Pulmonary artery endothelial cell (primary cell): Measurements from ENCODE around the gene COL24A1. TPM values are rescaled to one million over a fixed set of nuclear protein-coding genes. Genes with fewer than 3 reads are reported as not detected.
"Not testable (repeated sequence)": the region's sequence is repeated elsewhere in the genome, so short reads cannot be mapped to it uniquely, and the experiment has no call there.

ENCODE experiments used
- DNase-seq: peaks from one replicate; pipeline ENCODE4 v3.0.0-alpha.2; 2011; ENCODE audit warnings: low read depth, low spot score
- total RNA-seq: library from RNA; depleted of rRNA; stranded (reverse); fragments of >200 nt; gene quantifications from 2 replicates; pipeline ENCODE4 v1.2.3, GENCODE V29; 2014

The COL24A1 gene
- total RNA-seq, 1 donor from 2014 or later: 0.07 TPM

DNA sequence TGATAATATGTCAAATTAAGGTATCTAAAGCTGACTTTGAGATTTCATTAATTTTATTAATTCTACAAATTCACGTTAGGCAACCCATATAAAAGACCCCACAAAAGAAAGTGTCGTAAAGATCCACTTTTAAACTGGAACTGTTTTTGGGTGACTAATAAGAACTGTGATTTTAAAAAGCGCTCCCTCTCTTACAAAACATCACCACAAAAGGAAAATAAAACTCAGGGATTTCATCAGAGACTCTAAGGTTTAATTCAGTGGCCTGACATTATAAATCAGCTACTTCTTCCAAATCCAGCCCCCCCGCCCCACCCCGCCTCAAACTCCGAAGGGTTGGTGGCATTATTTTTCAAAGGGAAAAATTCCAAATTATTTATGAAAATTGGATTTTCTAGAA, 2.7 kb downstream of the COL24A1 start:
- no peak for DNase-seq

DNA sequence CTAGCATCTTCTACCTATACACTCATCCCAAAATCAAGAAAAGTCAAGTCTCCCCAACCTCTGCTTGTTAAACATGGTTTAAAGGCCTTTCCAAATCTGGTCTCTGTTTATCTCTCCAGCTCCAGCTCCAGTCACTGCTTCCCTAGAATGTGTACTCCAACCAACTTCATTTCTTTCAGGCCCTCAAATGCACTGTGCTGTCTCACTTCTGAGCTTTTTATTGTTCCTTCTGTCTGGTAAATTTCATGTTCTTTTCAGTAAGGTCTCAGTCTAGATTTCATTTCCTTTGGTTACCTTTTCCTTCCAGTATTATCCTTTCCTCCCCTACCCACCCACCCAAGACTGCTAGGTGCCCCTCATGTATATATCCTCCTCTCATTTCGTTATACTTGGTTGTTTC, 3.7 kb downstream of the COL24A1 start:
- DNase-seq: no peak

DNA sequence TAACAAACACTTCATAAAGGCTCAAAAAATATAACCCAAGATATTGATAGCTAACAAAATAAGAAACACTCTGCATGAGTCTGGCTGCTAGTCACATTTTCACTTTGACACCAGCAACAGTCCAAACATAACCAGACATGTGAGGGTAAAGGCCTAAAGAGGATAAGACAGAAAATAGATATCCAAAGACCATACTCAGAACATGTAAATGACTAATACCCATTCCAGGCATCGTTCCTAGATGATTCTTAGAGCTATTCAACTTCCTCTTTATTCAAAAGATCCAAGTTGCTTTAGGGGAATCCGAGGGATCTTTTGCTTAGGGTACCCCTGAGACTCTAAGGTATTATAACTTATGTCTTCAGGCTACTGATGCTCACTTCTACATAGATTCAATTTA, 5.1 kb downstream of the COL24A1 start:
- no peak for DNase-seq

DNA sequence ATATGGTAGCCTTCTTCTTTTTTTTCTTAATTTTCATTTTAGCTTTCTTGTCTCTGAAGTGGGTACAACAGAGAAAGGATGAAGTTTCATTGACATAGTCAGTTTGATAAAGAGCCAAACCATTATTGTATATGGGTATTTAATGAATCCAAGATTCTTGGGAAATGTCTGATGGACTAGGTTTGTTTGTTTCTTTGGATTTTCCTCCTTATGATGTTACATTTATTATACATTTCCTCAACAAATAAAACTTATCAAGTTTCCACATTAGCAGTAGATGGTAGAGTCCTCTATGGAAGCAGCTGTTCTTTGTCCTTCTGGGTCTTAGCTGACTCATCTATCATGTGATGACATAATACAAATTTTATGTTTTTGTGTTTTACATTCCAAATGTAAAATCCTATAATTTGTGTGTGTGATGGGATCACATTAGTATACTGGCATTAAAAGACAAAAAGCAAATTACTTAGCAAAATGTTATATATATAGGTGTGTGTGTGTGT, 6.0 kb downstream of the COL24A1 start:
- DNase-seq: no peak

DNA sequence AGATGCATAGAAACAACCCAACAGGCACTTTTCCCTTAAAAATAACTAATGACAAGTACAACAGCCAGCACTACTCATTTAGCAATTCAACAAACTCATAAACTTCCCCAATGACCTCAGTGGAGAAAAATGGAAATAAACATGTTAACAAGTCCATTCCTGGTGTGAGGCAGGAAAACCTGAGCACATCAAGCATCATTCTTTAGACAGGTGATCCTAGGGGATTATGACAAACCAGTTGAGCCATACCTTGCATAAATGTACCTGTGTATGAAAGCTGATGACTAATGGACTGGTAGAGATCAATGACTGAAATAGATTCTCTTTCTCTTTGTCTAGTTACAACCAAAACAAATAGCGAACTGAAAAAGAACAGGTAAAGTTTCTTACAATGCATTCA, 7.0 kb downstream of the COL24A1 start:
- DNase-seq: no peak

DNA sequence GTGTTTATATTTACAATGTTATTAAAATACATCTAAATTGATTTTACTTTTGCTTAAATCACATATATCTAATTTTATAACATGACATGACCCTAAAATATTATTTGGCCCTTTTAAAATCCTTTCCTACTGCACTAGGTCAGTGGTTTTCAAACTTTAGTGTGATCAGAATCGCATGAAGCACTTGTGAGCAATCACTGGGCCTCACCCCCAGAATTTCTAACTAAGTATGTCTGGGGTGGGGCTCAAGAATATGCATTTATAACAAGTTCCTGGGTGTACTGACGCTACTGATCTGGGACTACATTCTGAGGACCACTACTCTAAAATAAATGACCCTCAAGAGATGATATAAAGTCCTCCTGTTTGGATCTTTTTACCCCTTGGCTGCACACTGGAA, 8.8 kb downstream of the COL24A1 start:
- no peak for DNase-seq

DNA sequence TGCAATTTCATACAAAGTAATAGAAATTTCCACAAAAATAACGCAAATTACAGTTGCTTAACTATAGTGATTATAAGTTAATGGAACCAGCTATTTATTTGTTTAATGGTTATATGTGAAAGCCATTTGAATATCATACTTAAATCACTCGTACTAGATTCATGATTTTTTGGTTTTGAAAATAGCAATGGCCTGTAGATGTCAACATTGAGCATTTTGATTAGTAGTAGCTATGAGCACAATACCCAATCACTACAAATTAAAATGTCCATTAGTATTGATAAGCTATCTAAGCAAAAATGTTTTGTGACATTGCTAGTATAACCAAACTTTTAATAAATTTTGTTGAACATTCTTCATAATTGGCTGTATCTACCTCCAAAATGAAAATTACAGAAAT, 10.0 kb downstream of the COL24A1 start:
- no peak for DNase-seq

DNA sequence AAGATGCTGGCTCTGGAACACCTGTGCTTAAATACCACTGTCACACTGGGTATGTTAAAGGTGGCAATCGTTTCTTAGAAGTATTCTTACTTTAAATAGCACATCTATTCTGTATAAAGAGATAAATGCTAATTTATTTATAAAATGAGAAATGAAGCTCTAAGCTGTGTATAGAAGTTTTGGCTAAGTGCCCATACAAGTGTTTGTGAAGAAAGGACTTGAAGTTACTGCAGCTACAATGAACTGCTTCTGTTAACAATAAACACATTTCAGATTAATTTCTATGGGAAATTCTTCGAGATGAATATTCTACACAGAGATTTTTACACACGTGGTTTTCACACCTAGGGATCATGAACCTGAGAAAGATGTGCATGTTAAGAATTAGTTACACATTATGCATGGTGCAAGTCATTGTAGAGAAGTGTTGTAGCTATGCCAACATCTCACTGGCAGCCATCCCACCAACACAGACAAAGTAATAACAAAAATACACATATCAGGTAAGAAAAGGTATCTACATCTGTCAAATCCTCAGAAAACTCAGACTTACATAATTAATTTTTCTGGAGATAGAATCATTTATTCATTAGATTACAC, 16.2 kb downstream of the COL24A1 start:
- DNase-seq: no peak

DNA sequence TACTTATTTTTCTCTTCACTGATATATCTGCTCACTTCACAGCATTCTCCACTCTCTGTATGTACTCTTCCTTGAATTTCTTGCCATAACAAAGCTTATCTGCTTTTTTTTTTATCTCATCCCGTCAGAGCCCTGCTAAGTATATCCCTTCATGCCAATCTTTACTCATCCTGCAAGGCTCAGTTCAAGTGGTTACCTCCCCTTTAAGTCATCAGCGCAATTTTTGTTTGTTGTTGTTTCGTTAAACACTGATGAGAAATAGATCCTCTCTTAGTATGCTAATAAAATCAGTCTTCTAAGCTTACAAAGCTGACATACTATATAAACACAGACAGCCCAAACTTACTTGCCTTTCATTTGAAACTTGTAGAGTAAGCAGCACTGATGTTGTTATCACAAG, 17.8 kb downstream of the COL24A1 start:
- no peak for DNase-seq

DNA sequence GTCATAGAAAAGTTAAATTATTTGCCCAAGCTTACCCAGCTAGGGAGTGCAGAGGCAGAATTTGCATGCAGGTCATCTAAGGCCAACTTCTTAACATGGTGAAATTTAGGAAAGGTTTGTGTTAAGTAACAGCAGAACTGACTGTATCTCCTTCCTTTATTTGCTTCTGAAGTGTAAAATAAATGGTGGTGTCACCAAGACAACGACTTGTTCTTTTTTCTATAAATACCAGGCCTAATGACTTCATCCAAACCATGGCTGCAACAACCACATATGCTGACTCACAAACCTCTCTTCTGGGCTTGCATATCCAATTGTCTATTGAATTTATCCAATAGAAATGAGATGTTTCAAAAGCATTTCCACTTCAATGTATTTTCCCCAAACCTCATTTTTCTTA, 19.1 kb downstream of the COL24A1 start:
- no peak for DNase-seq

DNA sequence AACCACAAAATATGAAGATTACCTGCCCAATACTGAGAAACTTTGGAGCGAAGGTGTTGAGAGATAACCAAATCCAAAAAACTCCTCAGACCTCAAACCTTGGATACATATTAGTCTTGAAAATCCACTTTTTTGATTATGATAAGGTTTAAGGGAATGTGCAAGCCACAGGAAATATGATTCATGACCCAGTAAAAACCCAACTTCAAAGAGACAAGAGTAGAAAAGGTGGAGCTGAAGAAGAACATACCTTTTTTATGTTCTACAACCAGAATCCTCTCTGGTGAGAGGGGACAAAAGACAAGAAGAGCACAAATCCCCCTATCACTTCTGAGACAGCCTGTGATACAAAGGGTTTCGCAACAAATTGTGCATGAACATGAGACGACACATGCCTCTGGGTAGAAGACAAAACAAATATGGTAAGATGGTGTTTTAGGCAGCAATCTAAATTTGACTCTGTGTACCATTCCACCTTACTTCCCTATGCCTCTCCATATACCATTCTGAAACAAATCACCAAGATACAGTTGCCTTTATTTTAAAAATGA, 37.3 kb downstream of the COL24A1 start:
- DNase-seq: no peak

DNA sequence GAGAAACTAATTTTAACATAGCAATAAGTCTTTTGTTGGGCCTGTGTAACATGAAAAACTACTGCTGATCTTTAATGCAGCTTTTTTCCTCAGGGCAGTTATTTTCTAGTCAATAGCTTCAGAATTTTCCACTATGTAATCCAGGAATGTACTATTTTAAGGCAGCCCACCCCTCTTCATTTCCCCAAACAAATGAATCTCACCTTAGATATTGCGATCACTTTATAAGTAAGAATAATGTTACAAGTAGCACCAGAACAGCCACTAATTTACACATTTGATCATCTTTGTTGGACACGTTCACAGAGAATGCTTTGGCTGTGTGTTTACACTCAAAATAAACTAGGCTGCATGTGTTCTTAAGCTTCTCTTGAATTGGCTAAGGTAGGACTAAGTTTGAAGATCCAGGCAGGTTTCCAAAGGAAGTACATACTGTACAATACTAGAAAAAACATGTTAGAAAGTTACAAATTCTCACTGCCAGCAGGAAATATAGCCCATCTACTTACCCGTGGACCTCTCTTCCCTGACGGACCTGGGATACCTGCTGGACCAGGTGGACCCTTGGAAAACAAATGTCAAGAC, 41.7 kb downstream of the COL24A1 start:
- DNase-seq: no peak

DNA sequence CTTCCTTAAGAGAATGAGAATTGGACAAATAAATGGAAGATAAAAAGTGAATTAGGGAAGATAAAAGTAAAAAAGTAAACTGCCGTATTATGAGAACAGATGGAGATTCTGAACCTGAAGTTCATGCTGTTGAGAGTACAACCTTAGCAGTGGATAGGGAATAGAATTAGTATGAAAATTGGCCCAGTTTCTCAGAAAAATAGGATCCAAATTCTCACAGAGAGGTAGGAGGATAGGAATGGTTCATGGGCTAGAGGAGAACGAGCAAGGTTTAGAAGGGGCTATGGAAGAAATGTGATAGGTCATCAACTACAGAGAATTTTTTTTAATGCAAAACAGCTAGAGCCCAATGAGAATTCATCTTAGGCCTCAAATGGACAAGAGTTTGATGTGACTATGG, 42.3 kb downstream of the COL24A1 start:
- no peak for DNase-seq

DNA sequence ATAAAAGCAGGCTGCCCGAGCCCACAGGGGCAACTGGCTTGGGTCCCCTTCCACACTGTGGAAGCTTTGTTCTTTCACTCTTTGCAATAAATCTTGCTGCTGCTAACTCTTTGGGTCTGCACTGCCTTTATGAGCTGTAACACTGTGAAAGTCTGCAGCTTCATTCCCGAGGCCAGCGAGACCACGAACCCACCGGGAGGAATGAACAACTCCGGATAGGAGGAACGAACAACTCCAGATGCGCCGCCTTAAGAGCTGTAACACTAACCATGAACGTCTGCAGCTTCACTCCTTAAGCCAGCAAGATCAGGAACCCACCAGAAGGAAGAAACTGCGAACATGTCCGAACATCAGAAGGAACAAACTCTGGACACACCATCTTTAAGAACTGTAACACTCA, 45.0 kb downstream of the COL24A1 start:
- DNase-seq: not testable (repeated sequence)

DNA sequence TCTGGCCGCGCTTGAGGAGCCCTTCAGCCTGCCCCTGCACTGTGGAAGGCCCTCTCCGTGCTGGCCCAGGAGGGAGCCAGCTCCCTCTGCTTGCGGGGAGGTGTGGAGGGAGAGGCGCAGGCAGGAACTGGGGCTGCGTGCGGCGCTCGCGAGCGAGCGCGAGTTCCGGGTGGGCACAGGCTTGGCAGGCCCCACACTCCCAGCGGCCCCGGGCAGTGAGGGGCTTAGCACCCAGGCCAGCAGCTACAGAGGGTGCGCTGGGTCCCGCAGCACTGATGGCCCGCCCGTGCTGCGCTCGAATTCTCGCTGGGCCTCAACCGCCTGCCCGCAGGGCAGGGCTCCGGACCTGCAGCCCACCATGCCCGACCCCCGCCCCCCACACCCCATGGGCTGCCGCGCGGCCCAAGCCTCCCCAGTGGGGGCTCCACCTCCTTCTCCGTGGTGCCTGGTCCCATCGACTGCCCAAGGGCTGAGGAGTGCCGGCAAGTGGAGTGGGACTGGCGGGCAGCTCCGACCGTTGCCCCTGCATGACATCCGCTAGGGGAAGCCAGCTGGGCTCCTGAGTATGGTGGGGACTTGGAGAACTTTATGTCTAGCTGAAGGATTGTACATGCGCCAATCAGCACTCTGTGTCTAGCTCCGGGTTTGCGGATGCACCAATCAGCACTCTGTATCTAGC, 46.0 kb downstream of the COL24A1 start:
- DNase-seq: no peak

DNA sequence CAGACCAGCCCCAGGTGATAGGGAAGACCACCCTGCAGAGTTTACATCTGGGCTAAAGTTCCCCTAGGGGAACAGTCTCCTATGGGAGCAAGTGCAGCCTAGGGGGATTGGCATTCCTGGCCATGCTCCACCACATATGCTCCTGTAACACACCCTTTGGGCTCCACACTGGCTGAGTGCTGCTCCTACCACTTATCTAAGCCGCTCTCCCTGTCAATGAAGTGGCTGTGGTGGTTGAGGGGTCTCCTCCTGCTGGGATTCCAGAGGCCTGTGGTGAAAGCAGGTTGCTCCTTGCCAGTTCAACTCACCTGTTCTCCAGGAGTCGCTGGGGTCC, 51.1 kb downstream of the COL24A1 start:
- DNase-seq: no peak

DNA sequence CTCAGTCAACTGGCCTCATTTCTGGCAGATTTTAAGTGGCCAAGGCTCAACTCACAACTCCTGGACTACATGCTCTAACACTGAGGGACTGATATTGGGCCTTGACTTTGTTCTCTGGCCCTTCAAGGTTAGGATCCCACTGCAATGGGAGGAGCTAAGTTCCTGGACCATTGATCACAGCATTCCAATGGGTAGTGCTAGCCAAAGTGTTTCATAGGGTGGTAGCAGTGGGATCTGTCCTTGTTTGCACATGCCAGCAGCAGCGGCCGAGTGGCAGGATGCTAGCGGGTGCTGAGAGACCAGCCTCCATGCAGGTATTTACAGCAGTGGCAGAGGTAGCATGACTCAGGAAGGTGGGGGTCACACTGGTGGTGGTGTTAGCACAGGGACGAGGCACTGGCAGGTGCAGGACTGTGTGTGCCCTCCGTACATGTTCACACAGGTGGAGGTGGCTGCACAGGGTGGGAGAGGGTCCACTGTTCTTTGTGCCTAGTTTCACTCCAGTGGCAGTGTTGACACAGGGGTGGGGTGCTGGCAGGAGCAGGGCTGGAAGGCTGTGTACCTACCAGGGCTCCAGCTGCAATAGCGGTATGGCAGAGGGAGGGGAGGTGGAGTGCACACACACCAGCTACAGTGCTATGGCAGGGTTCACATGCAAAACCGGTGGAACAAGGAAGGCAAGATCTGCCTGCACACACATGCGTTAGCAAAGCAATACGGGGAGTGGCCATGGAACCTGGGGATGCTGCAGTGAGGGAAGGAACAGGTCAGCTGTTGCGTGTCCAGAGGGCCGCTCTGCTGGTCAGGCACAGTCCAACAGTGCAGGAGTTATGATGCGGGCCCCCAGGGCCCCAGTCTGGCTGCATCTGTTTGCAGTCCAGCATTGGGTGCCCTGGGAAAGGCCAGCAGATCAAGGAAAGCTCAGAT, 51.7 kb downstream of the COL24A1 start:
- DNase-seq: no peak

DNA sequence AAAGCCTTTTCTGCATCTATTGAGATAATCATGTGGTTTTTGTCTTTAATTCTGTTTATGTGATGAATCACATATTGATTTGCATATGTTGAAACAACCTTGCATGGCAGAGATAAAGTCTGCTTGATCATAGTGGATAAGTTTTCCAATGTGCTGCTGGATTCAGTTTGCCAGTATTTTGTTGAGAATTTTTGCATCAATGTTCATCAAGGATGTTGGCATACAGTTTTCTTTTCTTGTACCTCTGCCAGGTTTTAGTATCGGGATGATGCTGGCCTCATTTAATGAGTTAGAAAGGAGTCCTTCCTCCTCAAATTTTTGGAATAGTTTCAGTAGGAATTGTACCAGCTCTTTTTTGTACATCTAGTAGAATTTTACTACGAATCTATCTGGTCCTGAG, 55.0 kb downstream of the COL24A1 start:
- no peak for DNase-seq

DNA sequence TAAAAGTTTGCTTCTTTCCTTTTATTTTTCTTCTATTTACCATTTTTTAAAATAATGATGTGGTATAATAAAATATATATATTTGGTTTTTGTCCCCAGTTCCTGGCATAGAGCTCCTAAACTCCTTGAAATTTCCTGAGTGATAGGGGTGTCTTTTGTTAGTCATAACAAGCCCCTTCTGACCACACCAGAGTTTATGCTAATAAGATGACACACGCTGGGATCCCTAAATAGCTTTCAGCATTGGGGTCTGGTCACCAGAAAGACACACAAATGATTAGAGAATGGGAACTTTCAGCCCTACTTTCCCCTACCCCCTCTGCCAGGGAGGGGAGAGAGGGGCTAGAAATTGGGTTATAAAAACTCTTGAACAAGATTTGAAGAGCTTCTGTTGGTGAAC, 56.2 kb downstream of the COL24A1 start:
- DNase-seq: no peak

DNA sequence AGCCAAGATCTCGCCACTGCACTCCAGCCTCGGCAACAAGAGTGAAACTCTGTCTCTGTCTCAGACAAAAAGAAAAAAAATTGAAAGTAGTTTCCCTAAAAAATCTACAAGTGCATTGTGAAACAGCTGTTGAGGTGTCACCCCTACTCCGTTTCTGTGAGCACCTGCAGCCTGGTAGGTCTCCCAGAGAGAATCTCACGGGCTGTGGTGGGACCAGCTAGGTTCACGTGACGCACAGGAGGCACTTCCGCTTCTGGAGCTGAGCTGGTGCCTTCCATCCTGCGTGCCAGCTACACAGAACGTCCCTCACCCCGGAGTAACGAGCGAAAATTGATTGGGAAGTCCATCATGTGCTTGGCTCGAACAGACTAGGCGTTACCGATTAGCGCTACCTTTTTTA, 66.8 kb downstream of the COL24A1 start:
- DNase-seq: no peak

DNA sequence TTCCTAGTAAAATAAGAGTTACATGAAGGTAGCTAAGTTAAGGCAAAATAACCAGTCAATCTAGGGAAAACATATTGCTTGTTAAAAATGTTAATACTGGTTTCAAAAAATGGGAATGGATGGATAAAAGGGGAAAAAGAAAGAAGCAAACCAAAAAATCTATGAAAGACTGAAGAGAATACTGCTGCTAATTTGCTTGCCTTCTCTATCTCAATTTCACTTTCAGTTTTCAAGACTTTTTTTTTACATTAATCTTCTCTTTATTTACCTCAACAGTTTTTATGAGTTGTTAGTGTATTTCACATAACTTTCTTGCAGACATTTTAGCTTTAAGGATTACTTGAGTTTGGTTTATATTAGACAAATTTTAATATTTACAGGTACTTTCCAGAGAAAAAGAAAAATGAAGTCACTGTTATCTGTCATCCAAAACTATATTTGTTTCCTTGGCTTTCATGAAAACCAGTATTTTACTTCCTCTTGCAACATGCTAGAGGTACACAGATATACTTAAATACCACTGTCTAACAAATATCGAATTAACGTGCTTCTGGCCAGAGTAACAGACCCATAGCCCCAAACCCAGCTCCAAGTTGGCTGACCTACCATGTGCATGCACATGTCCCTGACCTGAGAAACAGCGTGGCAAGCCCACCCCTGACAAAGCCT, 70.7 kb downstream of the COL24A1 start:
- no peak for DNase-seq
